GM12878 (cell line): Measurements from ENCODE around the gene CCDC181. TPM values are rescaled to one million over a fixed set of nuclear protein-coding genes. Genes with fewer than 3 reads are reported as not detected.

Source experiments
- ATF2 ChIP-seq: IDR thresholded peaks from 2 replicates; pipeline ENCODE4 v1.6.1; 2012; ENCODE audit warnings: low read length, inconsistent platforms
- BCLAF1 ChIP-seq: fragments of 450-650 bp; IDR thresholded peaks from 2 replicates; pipeline ENCODE4 v1.6.1; 2017; ENCODE audit warnings: antibody characterized with exemption, mild to moderate bottlenecking, moderate library complexity
- E4F1 ChIP-seq: fragments of 450-650 bp; IDR thresholded peaks from 2 replicates; pipeline ENCODE4 v1.6.1; 2018; ENCODE audit warnings: borderline replicate concordance, mild to moderate bottlenecking; ENCODE audit not compliant: partially characterized antibody
- EZH2 ChIP-seq: IDR thresholded peaks from 2 replicates; pipeline ENCODE4 v1.6.1; 2012; ENCODE audit warnings: low read depth, mild to moderate bottlenecking, control low read depth, inconsistent platforms, low read length, borderline replicate concordance; ENCODE audit not compliant: control insufficient read depth
- PAX5 ChIP-seq: IDR thresholded peaks from 2 replicates; pipeline ENCODE4 v1.6.1; 2011; ENCODE audit warnings: low read depth, low read length, borderline replicate concordance
- RCOR1 ChIP-seq: conservative IDR thresholded peaks from 2 replicates; pipeline ENCODE4 v1.6.1; 2012; ENCODE audit warnings: low read depth, low read length, improper control_type of control experiment
- SIX5 ChIP-seq: IDR thresholded peaks from 2 replicates; pipeline ENCODE4 v1.6.1; 2011; ENCODE audit warnings: mild to moderate bottlenecking, low read depth, low read length, moderate library complexity; ENCODE audit not compliant: severe bottlenecking
- SMC3 ChIP-seq: IDR thresholded peaks from 2 replicates; pipeline ENCODE4 v1.6.1; 2011; ENCODE audit warnings: low read length, improper control_type of control experiment, borderline replicate concordance
- polyA plus RNA-seq, 11 experiments: library from polyadenylated mRNA; depleted of rRNA in 4 of 11; unstranded in 6 of 11; stranded (reverse) in 5 of 11; fragments of >200 nt; fragmentation: Nextera tagmentation in 4 of 11; fragmentation: Illumina TruSeq in 1 of 11; extraction: Ambion mirVana in 4 of 11; extraction: Trizol in 1 of 11; gene quantifications; 1 replicate in 1 of 11; 2 replicates in 10 of 11; pipeline versions ENCODE4 v1.2.1 to v1.2.3, GENCODE V29; 2011 to 2016; ENCODE audit warnings: inconsistent platforms in 2 of 11, missing spikeins in 2 of 11, low read depth in 1 of 11
- total RNA-seq, 4 experiments: library from RNA; depleted of rRNA in 3 of 4; stranded (reverse); fragments of >200 nt in 3 of 4; fragmentation: Illumina TruSeq in 1 of 4; extraction: Trizol in 1 of 4; gene quantifications; 2 replicates each; pipeline versions ENCODE4 v1.2.1 to v1.2.3, GENCODE V29; 2013 to 2021
- TF ChIP-seq, protein P1 (sequence below): IDR thresholded peaks from 2 replicates; pipeline ENCODE4 v1.6.1; 2012; ENCODE audit warnings: mild to moderate bottlenecking, low read depth, low read length

The CCDC181 gene
- total and polyA plus RNA-seq, 10 of the 15 experiments (the other 5 are each of a cell fraction or from before 2014, with no cell fraction given), result not detected

DNA sequence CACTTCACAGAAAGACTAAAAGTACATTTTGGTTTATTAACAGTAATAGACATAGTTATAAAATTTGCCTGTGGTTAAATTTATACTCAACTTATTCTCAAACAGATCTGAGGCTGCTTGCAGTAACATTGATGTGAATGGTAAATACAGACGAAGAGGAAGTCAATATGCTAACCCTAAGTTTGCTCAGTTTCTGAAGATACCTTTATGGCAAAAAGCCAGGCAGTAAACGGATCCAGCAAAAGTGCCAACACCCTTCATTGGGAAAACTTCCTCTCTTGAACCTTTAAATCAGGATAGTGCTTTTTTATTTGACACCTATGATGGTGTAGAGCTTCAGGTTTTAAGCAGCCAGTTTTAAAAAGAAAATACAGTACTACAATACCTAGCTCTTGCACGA, 16.6 kb upstream of the CCDC181 start (continued):
- TF ChIP-seq, protein P1, sequence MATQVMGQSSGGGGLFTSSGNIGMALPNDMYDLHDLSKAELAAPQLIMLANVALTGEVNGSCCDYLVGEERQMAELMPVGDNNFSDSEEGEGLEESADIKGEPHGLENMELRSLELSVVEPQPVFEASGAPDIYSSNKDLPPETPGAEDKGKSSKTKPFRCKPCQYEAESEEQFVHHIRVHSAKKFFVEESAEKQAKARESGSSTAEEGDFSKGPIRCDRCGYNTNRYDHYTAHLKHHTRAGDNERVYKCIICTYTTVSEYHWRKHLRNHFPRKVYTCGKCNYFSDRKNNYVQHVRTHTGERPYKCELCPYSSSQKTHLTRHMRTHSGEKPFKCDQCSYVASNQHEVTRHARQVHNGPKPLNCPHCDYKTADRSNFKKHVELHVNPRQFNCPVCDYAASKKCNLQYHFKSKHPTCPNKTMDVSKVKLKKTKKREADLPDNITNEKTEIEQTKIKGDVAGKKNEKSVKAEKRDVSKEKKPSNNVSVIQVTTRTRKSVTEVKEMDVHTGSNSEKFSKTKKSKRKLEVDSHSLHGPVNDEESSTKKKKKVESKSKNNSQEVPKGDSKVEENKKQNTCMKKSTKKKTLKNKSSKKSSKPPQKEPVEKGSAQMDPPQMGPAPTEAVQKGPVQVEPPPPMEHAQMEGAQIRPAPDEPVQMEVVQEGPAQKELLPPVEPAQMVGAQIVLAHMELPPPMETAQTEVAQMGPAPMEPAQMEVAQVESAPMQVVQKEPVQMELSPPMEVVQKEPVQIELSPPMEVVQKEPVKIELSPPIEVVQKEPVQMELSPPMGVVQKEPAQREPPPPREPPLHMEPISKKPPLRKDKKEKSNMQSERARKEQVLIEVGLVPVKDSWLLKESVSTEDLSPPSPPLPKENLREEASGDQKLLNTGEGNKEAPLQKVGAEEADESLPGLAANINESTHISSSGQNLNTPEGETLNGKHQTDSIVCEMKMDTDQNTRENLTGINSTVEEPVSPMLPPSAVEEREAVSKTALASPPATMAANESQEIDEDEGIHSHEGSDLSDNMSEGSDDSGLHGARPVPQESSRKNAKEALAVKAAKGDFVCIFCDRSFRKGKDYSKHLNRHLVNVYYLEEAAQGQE, result no peak
- TF ChIP-seq RCOR1 (no peak), EZH2 (no peak), SMC3 (no peak), BCLAF1 (no peak), ATF2 (no peak), E4F1 (no peak), SIX5 (no peak), PAX5 (no peak)
